ENCODE data around the gene CHRNA4. TPM values are rescaled to one million over a fixed set of nuclear protein-coding genes. Genes with fewer than 3 reads are reported as not detected.

Gene CHRNA4
- total RNA-seq, 2 donors from 2014 or later, result not detected

- intact Hi-C loops (cut with DNase I, micrococcal nuclease), result no loop called here
- ATAC-seq (no peak), DNase-seq (no peak)
These were observed 38.6 kb upstream of the CHRNA4 start for GRCh38 chr20:63399596-63400375.

GRCh38 chr20:63398744-63399514, 37.8 kb upstream of the CHRNA4 start:
- intact Hi-C loops (cut with DNase I, micrococcal nuclease), result no loop called here
- no peak for DNase-seq
- ATAC-seq, result no peak

- DNase-seq, result no peak
- ATAC-seq, result no peak
- intact Hi-C loops (cut with DNase I, micrococcal nuclease), result no loop called here
These were observed 36.8 kb upstream of the CHRNA4 start for GRCh38 chr20:63397946-63398450.

DNA sequence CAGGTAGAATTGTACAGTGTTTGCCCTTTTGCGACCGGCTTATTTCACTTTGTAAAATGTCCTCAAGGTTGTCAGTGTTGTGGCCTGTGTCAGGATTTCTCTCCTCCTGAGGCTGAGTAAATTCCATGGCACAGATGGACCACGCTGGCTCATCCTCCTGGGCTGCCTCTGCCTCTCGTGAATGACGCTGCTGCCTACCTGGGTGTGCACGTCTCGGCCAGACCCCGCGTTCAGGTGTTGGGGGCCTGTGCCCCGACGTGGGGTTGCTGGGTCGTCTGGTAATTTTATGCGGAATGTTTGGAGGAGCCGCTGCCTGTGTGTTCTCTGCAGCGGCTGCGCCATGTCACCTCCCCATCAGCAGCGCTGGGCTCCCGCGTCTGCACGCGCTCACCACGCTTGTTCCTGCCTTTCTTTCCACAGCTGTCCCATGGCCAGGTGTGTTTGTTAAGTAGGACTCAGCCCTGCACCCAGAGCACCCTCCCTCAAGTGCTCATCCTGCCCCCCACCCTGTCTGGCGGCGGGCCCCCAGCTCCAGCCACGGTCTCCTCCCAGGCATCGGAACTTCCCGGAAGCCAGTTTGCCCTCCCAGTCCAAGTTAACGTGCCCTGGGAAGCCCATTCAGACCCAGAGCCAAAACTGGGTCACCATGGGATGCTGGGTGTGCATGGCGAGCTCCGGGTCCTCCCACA, 36.1 kb upstream of the CHRNA4 start:
- intact Hi-C loops (cut with DNase I, micrococcal nuclease), result no loop called here
- DNase-seq, result no peak
- ATAC-seq, result no peak

GRCh38 chr20:63396300-63396699, 35.2 kb upstream of the CHRNA4 start:
- intact Hi-C loops (cut with DNase I, micrococcal nuclease), result no loop called here
- ATAC-seq (no peak), DNase-seq (no peak)

GRCh38 chr20:63395723-63396122, 34.6 kb upstream of the CHRNA4 start:
- ATAC-seq (no peak), DNase-seq (no peak)
- intact Hi-C loops (cut with DNase I, micrococcal nuclease), result no loop called here

- no peak for ATAC-seq
- intact Hi-C loops (cut with DNase I, micrococcal nuclease), result no loop called here
These were observed 33.8 kb upstream of the CHRNA4 start for GRCh38 chr20:63394920-63395455.

DNA sequence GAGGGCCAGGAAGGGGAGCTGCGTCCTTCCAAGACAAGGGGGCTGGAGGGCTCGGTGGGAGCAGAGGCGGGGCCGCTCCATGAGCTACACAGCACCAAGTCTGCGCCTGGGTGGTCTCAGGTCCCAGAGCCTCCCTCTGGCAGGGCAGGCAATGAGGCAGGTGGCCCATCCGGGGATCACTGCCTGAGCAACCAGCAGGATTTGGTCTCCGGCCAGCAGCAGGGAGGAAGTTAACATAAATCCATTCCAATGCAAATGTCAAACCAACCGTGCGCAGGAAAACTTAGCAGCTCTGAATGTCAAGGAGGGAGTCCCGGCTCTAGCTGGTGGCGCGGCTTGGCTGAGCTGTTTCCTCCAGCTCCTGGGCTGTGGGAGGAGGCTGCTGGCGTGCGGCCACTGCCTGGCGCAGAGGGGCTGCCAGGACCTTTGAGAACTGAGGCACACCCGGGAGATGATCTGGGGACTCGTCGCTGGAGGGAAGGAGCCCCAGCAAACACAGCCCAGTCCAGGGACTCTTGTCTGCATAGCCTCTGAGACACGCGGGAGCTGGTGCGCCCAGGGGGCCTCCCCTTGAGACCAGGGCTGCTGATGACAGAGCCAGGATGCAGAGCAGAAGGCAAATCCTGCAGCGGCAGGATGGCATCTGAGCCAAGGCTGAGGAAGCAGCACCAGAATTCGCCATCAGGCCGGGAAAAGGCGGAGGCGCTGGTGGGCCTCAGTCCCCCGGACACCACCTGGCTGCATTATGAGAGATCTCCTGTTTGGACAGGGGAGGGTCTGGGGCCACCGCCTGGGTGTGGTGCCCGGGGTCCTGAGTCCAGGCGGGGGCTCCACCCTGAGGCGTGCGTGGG, 33.1 kb upstream of the CHRNA4 start:
- intact Hi-C loops (cut with DNase I, micrococcal nuclease), result no loop called here

More at GRCh38 chr20:63394920-63395455, 33.8 kb upstream of the CHRNA4 start:
- no peak for DNase-seq

GRCh38 chr20:63393566-63393965, 32.4 kb upstream of the CHRNA4 start:
- DNase-seq (no peak), ATAC-seq (no peak)
- intact Hi-C loops (cut with DNase I, micrococcal nuclease), result no loop called here

More for the DNA sequence above, 33.1 kb upstream of the CHRNA4 start:
- no peak for ATAC-seq
- no peak for DNase-seq

DNA sequence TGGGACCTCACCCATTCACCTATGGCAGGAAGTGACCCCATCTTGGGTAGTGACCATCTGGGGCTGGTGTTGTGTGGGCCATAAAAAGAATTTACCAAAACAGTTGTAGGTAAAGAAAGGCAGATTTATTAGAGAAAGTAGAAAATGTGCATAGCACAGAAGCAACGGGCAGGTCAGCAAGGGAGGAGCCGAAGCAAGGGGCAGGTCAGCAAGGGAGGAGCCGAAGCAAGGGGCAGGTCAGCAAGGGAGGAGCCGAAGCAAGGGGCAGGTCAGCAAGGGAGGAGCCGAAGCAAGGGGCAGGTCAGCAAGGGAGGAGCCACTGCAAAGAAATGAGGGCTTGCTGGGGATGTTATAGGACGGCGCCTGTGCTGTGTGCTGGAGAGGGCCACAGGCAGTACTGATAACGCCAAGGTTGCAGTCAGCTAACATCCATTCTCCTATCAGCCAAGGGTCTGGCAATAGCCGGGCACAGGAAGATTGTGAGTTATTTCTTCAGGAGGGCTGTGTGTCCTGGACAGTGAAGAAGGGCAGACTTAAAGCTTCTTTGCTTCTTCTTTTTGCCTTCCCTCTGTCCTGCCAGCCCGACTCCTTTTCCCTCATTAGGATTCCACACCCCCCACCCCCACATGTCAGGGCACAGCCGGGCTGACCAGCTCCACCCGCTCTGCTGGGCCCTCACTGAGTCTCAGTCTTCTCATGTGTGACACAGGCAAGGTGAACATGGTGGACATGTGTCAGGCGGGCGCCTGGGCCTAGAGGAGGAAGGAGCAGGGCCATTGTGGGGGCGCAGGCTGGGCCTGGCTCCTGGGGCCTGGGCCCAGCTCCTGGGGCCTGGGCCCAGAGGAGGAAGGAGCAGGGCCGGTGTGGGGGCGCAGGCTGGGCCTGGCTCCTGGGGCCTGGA, 31.6 kb upstream of the CHRNA4 start:
- DNase-seq (no peak), ATAC-seq (no peak)
- intact Hi-C loops (cut with DNase I, micrococcal nuclease), result no loop called here

GRCh38 chr20:63387917-63388316, 26.8 kb upstream of the CHRNA4 start:
- intact Hi-C loops (cut with DNase I, micrococcal nuclease), result no loop called here
- ATAC-seq, result no peak
- no peak for DNase-seq

DNA sequence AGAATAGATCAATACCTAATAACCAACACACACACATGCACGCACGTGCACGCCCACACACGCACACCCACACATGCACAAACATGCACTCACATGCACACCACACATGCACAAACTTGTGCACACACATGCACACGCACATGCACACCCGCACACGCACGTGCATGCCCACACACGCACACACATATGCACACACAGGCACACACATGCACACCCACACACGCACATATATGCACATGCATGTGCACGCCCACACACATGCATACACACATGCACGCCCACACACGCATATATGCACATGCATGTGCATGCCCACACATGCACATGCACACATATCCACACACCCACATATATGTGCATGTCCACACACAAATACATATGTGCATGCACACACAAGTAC, 26.2 kb upstream of the CHRNA4 start:
- ATAC-seq, result no peak
- no peak for DNase-seq
- intact Hi-C loops (cut with DNase I, micrococcal nuclease), result no loop called here

DNA sequence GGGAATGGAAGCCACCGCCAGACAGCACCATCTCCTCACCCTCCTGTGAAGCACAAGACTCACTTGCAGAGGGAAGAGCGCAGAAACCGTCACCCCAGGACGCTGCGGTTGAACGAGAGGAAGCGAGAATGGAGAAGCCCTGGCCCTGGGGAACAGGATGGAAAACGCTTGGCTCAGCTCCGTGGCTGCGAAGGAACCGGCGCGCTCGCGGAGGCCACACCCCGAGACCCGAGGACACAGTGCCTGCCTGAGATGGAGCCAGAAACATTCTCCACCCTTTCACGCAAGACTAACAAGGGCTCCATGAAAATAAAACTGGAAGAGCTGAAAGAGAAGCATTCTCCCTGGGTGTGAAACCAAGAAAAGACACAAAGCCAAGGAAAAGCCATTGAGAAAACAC, 25.3 kb upstream of the CHRNA4 start:
- intact Hi-C loops (cut with DNase I, micrococcal nuclease), result no loop called here
- DNase-seq (no peak), ATAC-seq (no peak)

DNA sequence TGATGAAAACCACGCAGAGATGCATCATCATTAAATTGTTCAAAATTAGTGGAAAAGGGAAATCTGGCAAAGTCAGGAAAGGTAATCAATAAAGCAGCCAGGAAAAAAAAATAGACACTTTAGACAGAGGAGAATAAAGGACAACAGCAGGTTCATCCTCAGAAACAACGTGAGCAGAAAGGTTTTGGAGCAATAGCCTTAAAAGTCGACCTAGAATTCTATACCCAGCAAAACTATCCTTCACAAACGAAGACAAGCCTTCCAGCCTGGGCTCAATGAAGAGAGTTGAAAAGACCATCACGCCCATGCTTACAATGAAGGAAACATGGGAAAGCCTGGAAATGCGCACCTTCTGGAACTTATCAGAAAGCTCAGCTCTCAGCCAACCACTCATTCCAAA, 24.7 kb upstream of the CHRNA4 start:
- ATAC-seq (no peak), DNase-seq (no peak)
- intact Hi-C loops (cut with DNase I, micrococcal nuclease), result no loop called here

- ATAC-seq, result no peak
- no peak for DNase-seq
- intact Hi-C loops (cut with DNase I, micrococcal nuclease), result loop anchor here in 1 of 2 donors (5.0 kb wide), 1 partner anchor 72 kb away; no protein-coding TSS in a partner anchor
These were observed 23.2 kb upstream of the CHRNA4 start for GRCh38 chr20:63384336-63384735.

DNA sequence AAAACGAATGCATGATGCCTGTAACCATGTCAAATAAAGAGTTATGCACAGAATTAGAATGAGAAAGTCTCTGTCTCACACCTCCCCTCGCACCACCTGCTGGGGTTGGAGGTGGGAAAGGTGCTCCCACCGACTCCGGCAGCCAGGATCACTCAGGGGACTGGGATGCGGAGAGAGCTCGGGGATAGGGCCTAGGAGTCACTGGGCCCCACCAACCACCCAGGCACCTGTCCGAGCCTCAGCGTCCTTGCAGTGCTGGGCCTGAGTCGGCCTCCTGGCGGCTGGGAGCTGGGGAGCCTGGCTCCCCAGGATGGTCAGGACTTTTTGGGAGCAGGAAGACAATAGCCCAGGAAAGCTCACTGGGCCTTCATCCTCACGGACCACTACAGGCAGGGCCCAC, 22.4 kb upstream of the CHRNA4 start:
- intact Hi-C loops (cut with DNase I, micrococcal nuclease), result loop anchor here in 1 of 2 donors (5.0 kb wide), 1 partner anchor 71 kb away; no protein-coding TSS in a partner anchor
- DNase-seq (no peak), ATAC-seq (no peak)

Measured in left colon (tissue), 2 donors.